ENCODE data around the gene GTF2H2.
"Not testable (repeated sequence)": the region's sequence is repeated elsewhere in the genome, so short reads cannot be mapped to it uniquely, and the experiment has no call there.

The GTF2H2 gene

GRCh38 chr5:71067262-71067928 is at the start of gene GTF2H2:
TSS of gene GTF2H2 (minus strand) at chr5:71067676. CDS start at chr5:71062763, 4,913 bp downstream.
- not testable (repeated sequence) for H3K27ac ChIP-seq

GRCh38 chr5:71109730-71110275 is 42.3 kb upstream of the GTF2H2 start:
- H3K27ac ChIP-seq: not testable (repeated sequence)

GRCh38 chr5:71099996-71100395 is 32.5 kb upstream of the GTF2H2 start:
- not testable (repeated sequence) for H3K27ac ChIP-seq

- not testable (repeated sequence) for H3K27ac ChIP-seq
Measured at GRCh38 chr5:71097930-71098203, 30.4 kb upstream of the GTF2H2 start.

GRCh38 chr5:71097173-71097929 is 29.9 kb upstream of the GTF2H2 start:
- not testable (repeated sequence) for H3K27ac ChIP-seq

- H3K27ac ChIP-seq: not testable (repeated sequence)
Measured at GRCh38 chr5:71089773-71090172, 22.3 kb upstream of the GTF2H2 start.

GRCh38 chr5:71088754-71089153 is 21.3 kb upstream of the GTF2H2 start:
- H3K27ac ChIP-seq: not testable (repeated sequence)

GRCh38 chr5:71086145-71086544 is 18.7 kb upstream of the GTF2H2 start:
- not testable (repeated sequence) for H3K27ac ChIP-seq

GRCh38 chr5:71084280-71085063 is 17.0 kb upstream of the GTF2H2 start:
- not testable (repeated sequence) for H3K27ac ChIP-seq

- not testable (repeated sequence) for H3K27ac ChIP-seq
Measured at GRCh38 chr5:71082898-71083297, 15.4 kb upstream of the GTF2H2 start.

- H3K27ac ChIP-seq: not testable (repeated sequence)
Measured at GRCh38 chr5:71082340-71082739, 14.9 kb upstream of the GTF2H2 start.

- H3K27ac ChIP-seq: not testable (repeated sequence)
Measured at GRCh38 chr5:71061322-71061721, 6.2 kb downstream of the GTF2H2 start.

- not testable (repeated sequence) for H3K27ac ChIP-seq
Measured at GRCh38 chr5:71059426-71059825, 8.1 kb downstream of the GTF2H2 start.

- H3K27ac ChIP-seq: not testable (repeated sequence)
Measured at GRCh38 chr5:71044808-71045207, 22.7 kb downstream of the GTF2H2 start.

GRCh38 chr5:71044128-71044527 is 23.3 kb downstream of the GTF2H2 start:
- not testable (repeated sequence) for H3K27ac ChIP-seq

- H3K27ac ChIP-seq: not testable (repeated sequence)
Measured at GRCh38 chr5:71031046-71031776, 36.3 kb downstream of the GTF2H2 start.

- not testable (repeated sequence) for H3K27ac ChIP-seq
Measured at GRCh38 chr5:71025289-71025953, 42.1 kb downstream of the GTF2H2 start, which contains the start of gene NAIP. TSS of gene NAIP (minus strand) at chr5:71025339. CDS start at chr5:71012915, 12,424 bp downstream.

GRCh38 chr5:71020643-71021042 is 46.8 kb downstream of the GTF2H2 start:
- not testable (repeated sequence) for H3K27ac ChIP-seq

- H3K27ac ChIP-seq: not testable (repeated sequence)
Measured at GRCh38 chr5:71018376-71019005, 49.0 kb downstream of the GTF2H2 start.

All from 22Rv1 (cell line).